GM18861 (cell line): ENCODE data around the gene CRIM1.
A peak's percentile ranks its signal among the peaks of the same experiment; 100 is the strongest.
"Not testable (repeated sequence)": the region's sequence is repeated elsewhere in the genome, so short reads cannot be mapped to it uniquely, and the experiment has no call there.

Source experiments
- ATAC-seq: cut with Tn5 transposase; IDR thresholded peaks from one replicate; pipeline ENCODE4 v1.9.1; 2021; ENCODE audit not compliant: unreplicated experiment

CRIM1 gene

DNA sequence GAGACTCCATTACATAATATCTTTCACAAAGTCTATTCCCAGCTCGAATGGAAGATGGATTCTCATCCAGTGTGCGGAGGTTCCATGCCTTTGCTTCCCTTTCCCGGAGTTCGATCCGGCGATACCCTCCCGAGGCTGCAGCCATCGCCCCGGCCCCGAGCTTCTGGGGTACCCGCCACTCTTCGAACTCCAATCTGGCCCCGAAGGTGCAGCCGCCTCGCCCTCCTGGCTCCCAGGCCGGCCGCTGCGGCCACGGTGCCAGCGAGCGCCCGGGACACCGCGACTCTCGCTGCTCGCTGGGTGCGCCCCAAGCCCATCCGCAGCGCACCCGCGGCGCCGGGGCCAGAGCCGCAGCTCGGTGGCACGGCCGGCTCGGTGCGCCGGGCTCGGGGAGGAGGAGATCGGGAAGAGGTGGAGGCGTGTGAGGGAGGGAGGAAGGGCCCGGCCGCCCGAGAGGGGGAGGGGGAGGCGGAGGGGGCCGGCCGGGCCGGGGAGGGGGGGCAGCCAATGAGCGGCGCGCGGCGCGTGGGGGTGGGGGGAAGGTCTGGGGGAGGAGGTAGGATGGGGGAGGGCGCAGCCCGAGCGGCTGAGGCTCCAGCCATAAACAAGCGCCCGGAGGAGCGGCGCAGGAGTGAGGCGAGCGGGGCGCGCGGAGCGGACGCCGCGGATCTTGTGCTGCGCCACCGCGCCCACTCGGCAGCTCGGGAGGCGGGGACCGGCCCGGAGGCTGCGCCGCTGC is at the start of gene CRIM1:
Gene CRIM1 (plus strand): TSS at position 628 of the 739 bp plus-strand sequence. CDS start 515 bp downstream, outside the sequence.
- ATAC-seq, result peak; percentile 33

GRCh38 chr2:36307441-36307840 is 48.1 kb upstream of the CRIM1 start:
- ATAC-seq, result no peak

DNA sequence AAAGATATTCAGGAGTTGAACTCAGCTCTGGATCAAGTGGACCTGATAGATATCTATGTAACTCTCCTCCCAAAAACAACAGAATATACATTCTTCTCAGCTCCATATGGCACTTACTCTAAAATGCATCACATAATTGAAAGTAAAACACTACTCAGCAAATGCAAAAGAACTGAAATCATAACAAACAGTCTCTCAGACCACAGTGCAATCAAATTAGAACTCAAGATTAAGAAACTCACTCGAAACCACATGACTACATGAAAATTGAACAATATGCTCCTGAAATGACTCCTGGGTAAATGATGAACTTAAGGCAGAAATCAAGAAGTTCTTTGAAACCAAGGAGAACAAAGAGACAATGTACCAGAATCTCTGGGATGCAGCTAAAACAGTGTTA is 45.1 kb upstream of the CRIM1 start:
- not testable (repeated sequence) for ATAC-seq

- ATAC-seq, result no peak
Measured at GRCh38 chr2:36318547-36318946, 37.0 kb upstream of the CRIM1 start.

DNA sequence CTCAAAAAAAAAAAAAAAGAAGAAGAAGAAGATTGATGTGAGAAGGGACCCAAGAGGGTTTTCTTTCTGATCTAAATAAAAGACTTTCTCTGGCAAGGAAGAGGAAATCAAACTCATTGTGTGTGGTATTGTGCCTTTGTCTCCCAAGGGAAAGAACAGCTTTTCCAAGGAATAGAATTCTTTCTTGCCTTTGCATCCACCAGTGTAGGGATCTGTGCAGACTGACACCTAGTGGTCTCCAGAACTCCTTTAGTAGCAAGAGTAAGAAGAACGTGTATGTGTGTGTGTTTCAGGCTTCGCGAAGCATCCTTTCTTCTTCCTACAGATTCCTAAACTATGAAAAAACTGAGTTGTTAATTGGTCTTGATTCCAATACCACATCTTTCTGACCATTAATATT is 33.5 kb upstream of the CRIM1 start:
- no peak for ATAC-seq

DNA sequence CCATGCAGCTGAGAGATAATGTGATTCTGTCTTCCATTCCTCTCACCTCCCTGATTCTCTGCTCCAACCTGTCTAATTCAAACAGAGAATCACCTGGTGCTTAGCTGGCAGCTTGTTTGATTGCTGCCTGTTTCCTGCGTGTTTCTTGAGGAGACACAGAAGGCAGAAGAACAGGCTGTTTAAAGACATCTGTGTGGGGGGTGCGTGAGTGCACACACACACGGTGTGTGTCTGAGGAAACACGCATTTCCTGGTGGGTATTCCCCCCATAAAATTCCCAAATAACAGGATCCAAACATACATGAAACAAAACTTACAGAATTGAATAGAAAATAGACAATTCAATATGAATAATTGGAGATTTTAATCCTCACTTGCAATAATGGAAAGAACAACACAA is 29.3 kb upstream of the CRIM1 start:
- ATAC-seq, result no peak

DNA sequence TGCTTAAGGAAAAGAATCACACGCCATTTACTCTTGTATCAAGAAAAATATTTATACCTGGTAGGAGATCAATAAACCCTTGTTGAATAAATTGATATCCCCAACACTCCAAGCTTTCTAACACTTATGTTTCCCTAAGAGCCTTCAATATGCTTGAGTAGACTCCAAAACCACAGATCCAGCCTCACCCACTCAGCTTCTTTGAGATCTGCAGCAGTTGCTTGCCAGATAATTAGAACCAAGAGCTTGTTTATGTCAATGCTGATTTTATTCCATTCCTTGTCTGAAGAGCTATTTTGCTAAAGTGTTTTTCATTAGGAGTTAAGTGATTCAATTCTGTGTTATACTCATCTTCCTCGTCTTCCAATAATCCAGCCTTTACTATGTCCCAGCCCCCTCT is 26.3 kb upstream of the CRIM1 start:
- ATAC-seq, result no peak

- no peak for ATAC-seq
Measured at GRCh38 chr2:36329746-36330472, 25.7 kb upstream of the CRIM1 start.

DNA sequence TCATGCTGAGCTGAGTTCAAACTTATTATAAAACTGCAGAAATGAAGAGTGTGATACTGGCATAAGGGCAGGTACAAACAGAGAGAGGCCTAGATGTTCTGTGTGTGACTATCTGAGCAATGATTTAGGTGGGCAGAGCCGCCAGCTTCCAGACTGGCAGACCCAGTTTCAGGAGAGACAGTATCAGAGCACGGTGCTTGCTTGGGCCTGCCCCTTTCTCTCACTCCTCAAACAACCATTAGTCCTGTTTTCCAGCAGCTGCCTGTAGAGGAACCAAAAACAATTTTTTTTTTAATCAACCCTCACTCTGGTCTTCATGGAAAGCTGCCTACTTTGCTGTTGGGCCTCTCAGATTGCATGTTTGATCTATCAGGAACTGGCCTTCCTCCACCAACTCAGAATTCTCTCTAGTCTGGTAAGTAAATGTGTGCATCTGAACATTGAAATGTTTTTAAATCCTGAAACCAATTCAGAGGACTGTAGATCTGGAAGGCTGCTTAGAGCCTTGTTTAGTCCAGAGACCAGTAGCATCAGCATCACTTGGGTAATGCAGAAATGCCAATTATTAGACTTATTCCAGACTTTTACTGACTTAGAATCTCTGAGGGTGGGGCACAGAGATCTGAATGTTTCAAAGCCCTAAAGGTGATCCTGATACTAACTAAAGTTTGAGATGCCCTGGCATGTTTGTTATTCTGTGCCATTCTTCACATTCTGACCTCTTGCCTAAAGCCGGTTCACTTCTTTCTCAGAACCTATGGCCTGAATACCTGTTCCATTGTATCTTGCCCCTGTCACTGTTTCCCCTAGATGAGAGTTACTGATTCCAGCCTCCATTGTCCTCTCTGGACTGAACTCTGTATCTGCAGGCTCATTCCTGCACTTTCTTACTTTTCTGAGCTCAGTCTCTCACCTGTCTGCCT is 24.8 kb upstream of the CRIM1 start:
- no peak for ATAC-seq

- peak; percentile 48 for ATAC-seq
Measured at GRCh38 chr2:36333350-36334012, 22.1 kb upstream of the CRIM1 start.

DNA sequence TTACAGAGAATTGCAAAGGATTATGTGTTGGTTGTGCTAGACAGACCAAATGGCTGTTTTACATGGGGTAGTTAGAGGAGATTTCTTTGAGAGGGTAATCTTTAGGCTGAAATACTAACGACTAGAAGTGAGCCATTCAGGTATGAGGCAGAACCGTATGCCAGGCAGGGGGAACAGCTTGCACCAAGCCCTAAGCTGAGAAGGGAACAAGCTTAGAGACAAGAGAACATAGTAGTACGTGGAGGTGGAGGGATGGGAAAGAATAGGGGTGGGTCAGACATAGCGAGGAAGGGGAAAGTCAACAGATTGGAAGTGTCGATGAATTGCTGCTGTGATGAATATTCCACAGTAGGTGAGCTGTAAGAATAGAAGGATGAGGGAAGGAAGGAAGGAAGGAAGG is 20.0 kb upstream of the CRIM1 start:
- no peak for ATAC-seq

DNA sequence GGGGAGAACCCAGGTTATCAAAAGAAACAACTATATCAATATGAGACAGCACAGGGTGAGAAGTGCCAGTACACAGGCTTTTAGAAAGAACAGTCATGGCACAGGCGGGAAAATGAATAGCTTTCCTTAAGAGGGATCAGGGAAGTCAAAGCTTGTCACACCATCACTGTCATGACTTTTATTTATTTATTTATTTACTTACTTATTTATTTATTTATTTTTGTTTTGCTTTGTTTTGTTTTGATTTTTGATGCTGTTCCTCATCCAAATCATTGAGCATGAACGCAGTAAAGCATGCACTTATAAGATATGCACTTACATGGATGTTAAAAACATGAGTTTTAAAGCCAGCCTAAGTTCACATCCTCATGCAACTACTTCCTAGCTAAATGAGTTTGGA is 19.3 kb upstream of the CRIM1 start:
- no peak for ATAC-seq

- ATAC-seq, result peak; percentile 73
Measured at GRCh38 chr2:36337354-36337753, 18.2 kb upstream of the CRIM1 start.

DNA sequence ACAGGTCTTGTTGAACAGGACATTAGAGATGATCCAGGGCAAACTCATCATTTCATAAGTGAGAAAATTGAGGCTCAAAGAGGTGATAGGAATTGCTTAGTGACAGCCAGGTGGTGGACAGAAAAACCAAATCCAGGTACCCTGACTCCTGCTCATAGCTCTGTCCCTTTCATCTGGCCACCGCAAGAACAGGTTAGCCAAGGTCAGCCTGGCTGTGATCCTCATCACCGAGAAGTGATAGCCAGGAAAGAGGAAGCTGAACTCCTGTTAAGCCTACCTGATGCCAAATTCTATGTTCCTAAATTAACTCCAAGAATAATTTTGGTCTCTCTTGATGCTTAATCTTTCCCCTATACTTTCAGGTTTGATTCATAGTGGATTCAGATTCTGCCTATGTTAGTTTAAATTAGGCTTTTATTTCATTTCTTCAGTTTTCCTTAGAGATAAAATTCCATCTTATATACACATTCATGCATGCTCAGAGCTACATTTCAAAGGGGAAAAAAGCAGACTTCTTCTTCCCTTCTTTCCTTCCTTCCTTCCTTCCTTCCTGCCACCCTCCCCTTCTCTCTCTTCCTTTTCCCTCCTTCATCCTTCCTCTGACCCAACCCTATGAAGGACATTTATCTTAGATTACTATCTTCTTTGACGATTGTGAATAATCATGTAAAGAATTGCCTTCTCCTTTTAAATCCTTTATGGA is 17.3 kb upstream of the CRIM1 start:
- no peak for ATAC-seq

DNA sequence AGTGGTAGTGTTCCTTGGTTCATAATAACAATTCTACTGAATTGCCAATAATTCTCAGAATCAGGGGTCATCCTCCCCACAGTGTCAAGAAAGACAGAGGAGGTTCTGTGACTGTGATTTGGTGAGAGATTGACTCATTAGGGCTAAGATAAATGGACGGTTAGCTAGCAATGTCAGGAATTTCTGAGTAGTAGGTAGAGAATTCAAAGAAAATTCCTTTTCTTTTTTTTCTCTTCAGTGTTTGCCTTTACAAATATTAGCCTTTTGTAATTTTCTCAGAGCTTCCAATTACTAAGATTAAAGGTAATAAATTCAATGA is 16.8 kb upstream of the CRIM1 start:
- ATAC-seq, result no peak

- ATAC-seq, result no peak
Measured at GRCh38 chr2:36339607-36340218, 15.9 kb upstream of the CRIM1 start.

DNA sequence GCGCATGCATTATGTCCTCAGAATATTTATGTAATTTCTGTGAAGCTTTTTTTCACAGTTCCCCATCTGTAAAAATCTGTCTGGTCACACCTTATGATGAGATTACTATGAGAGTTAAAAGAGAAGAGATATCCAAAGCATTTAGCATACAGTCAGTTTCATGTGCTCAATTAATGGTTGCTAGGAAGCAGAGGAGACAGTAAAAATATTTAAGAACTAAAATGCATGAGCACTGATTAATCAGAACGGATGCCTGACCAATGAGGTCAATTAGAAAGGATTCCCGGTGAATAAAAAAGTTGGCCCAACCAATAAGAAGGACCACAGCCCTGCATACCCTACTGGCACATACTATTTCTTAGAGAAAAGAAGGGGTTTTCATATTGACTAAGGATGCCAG is 12.0 kb upstream of the CRIM1 start:
- no peak for ATAC-seq

DNA sequence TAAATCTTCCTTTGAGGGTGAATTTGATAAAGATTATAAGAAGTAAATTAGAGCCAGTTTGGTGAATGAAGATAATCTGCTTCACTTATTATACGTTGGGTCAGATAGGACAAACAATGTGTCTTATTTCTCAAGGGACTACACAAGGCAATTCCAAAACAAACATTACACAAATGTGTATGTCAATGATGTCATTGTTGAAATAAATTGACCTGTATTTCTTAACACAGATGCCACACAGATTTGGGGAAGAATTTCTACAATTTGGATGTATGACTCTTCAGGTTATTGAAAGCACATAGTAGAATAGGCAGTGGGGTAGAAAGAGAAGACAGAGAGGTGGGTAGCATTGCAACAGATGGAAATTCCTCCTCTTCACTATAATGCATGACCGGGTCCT is 6.9 kb upstream of the CRIM1 start:
- ATAC-seq, result no peak

GRCh38 chr2:36351291-36351690 is 4.3 kb upstream of the CRIM1 start:
- no peak for ATAC-seq

- ATAC-seq, result no peak
Measured at GRCh38 chr2:36351736-36352349, 3.7 kb upstream of the CRIM1 start.
